ENCODE results near the gene RAB44. TPM values are rescaled to one million over a fixed set of nuclear protein-coding genes. Genes with fewer than 3 reads are reported as not detected.

The RAB44 gene
- total RNA-seq, 1 donor from 2014 or later, result 0.95 TPM

GRCh38 chr6:36771145-36771544, 73.5 kb downstream of the RAB44 start:
- no peak for ATAC-seq

GRCh38 chr6:36772397-36772796, 74.8 kb downstream of the RAB44 start:
- H3K27ac ChIP-seq, result no peak overlapping the region
- ATAC-seq (no peak), DNase-seq (no peak)
- H3K4me3 ChIP-seq, result no peak overlapping the region
- no peak for TF ChIP-seq CTCF (IDR thresholded peaks at IDR 0.05)
- no peaks in the 10 kb centered on the region for H3K27me3 ChIP-seq (ENCODE audit: low read depth)
- no peaks in the 10 kb centered on the region for H3K36me3 ChIP-seq
- intact Hi-C loops (cut with DNase I), result no loop called here
- peaks cover 19% of the 10 kb centered on the region for H3K4me1 ChIP-seq
- H3K9me3 ChIP-seq, result no peaks in the 10 kb centered on the region

More at GRCh38 chr6:36771145-36771544, 73.5 kb downstream of the RAB44 start:
- DNase-seq, result no peak
- H3K36me3 ChIP-seq, result no peaks in the 10 kb centered on the region
- H3K4me3 ChIP-seq, result no peak overlapping the region
- peaks cover 23% of the 10 kb centered on the region for H3K4me1 ChIP-seq
- H3K9me3 ChIP-seq, result no peaks in the 10 kb centered on the region
- H3K27me3 ChIP-seq (ENCODE audit: low read depth), result no peaks in the 10 kb centered on the region
- intact Hi-C loops (cut with DNase I), result no loop called here
- TF ChIP-seq CTCF (IDR thresholded peaks at IDR 0.05), result no peak
- H3K27ac ChIP-seq, result no peak overlapping the region

- H3K27ac ChIP-seq, result no peak overlapping the region
- H3K9me3 ChIP-seq, result no peaks in the 10 kb centered on the region
- no peak for TF ChIP-seq CTCF (IDR thresholded peaks at IDR 0.05)
- DNase-seq (no peak), ATAC-seq (no peak)
- H3K4me3 ChIP-seq, result no peak overlapping the region
- intact Hi-C loops (cut with DNase I), result no loop called here
- no peaks in the 10 kb centered on the region for H3K27me3 ChIP-seq (ENCODE audit: low read depth)
- H3K4me1 ChIP-seq, result peaks cover 10% of the 10 kb centered on the region
- H3K36me3 ChIP-seq, result no peaks in the 10 kb centered on the region
Measured at GRCh38 chr6:36774331-36774730, 76.7 kb downstream of the RAB44 start.

GRCh38 chr6:36776167-36776566, 78.5 kb downstream of the RAB44 start:
- H3K4me1 ChIP-seq, result peaks cover 9% of the 10 kb centered on the region
- ATAC-seq (no peak), DNase-seq (no peak)
- no peaks in the 10 kb centered on the region for H3K36me3 ChIP-seq
- H3K27me3 ChIP-seq (ENCODE audit: low read depth), result no peaks in the 10 kb centered on the region
- TF ChIP-seq CTCF (IDR thresholded peaks at IDR 0.05), result no peak
- no peak overlapping the region for H3K4me3 ChIP-seq
- intact Hi-C loops (cut with DNase I), result no loop called here
- H3K27ac ChIP-seq, result no peak overlapping the region
- H3K9me3 ChIP-seq, result no peaks in the 10 kb centered on the region

- intact Hi-C loops (cut with DNase I), result no loop called here
- no peaks in the 10 kb centered on the region for H3K36me3 ChIP-seq
- H3K4me1 ChIP-seq, result peaks cover 18% of the 10 kb centered on the region
- no peak overlapping the region for H3K4me3 ChIP-seq
- no peaks in the 10 kb centered on the region for H3K9me3 ChIP-seq
- H3K27me3 ChIP-seq (ENCODE audit: low read depth), result no peaks in the 10 kb centered on the region
- ATAC-seq (no peak), DNase-seq (no peak)
- no peak overlapping the region for H3K27ac ChIP-seq
- TF ChIP-seq CTCF (IDR thresholded peaks at IDR 0.05), result no peak
Measured at GRCh38 chr6:36777801-36778200, 80.2 kb downstream of the RAB44 start.

GRCh38 chr6:36779227-36779626, 81.6 kb downstream of the RAB44 start:
- ATAC-seq, result no peak
- peaks cover 18% of the 10 kb centered on the region for H3K4me1 ChIP-seq
- no peak for DNase-seq
- no peak overlapping the region for H3K4me3 ChIP-seq
- H3K27me3 ChIP-seq (ENCODE audit: low read depth), result no peaks in the 10 kb centered on the region
- H3K27ac ChIP-seq, result no peak overlapping the region
- H3K9me3 ChIP-seq, result no peaks in the 10 kb centered on the region
- TF ChIP-seq CTCF (IDR thresholded peaks at IDR 0.05), result no peak
- H3K36me3 ChIP-seq, result no peaks in the 10 kb centered on the region
- intact Hi-C loops (cut with DNase I), result no loop called here

All from lower lobe of right lung (tissue), 2 donors.